Cardiac fibroblast (primary cell): ENCODE results near the gene KIF19.

Experiments
- DNase-seq, 2 donors: peaks; one replicate each; pipeline versions ENCODE4 v3.0.0 to v3.0.0-alpha.2; 2010; ENCODE audit warnings: low read depth in 2 of 2
- H3K4me3 ChIP-seq, 2 donors: replicated peaks in 1 of 2; 1 replicate in 1 of 2; 2 replicates in 1 of 2; pipeline ENCODE4 v1.5.1; 2011; ENCODE audit warnings: low read depth in 2 of 2, low read length in 2 of 2, mild to moderate bottlenecking in 2 of 2, moderate library complexity in 1 of 2
- TF ChIP-seq, protein P1 (sequence below): IDR thresholded peaks from one replicate; pipeline ENCODE4 v1.5.1; 2011; ENCODE audit warnings: low read depth, mild to moderate bottlenecking, low read length, inconsistent platforms

The KIF19 gene

DNA sequence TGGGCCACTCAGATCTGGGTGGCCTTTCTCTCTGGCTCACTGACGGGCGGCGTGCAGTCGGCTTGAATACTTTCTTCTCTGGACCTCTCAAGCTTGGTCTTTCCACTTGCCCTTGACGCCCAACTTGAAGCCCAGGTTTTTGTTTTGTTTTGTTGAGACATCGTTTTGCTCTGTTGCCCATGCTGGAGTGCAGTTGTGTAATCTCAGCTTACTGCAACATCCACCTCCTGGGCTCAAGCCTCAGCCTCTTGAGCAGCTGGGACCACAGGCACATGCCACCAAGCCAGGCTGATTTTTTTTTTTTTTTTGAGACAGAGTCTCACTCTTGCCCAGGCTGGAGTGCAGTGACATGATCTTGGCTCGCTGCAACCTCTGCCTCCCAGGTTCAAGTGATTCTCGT, 22.7 kb upstream of the KIF19 start:
- TF ChIP-seq, protein P1, sequence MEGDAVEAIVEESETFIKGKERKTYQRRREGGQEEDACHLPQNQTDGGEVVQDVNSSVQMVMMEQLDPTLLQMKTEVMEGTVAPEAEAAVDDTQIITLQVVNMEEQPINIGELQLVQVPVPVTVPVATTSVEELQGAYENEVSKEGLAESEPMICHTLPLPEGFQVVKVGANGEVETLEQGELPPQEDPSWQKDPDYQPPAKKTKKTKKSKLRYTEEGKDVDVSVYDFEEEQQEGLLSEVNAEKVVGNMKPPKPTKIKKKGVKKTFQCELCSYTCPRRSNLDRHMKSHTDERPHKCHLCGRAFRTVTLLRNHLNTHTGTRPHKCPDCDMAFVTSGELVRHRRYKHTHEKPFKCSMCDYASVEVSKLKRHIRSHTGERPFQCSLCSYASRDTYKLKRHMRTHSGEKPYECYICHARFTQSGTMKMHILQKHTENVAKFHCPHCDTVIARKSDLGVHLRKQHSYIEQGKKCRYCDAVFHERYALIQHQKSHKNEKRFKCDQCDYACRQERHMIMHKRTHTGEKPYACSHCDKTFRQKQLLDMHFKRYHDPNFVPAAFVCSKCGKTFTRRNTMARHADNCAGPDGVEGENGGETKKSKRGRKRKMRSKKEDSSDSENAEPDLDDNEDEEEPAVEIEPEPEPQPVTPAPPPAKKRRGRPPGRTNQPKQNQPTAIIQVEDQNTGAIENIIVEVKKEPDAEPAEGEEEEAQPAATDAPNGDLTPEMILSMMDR: no peak
- DNase-seq: no peak
- H3K4me3 ChIP-seq: no peak overlapping the region

DNA sequence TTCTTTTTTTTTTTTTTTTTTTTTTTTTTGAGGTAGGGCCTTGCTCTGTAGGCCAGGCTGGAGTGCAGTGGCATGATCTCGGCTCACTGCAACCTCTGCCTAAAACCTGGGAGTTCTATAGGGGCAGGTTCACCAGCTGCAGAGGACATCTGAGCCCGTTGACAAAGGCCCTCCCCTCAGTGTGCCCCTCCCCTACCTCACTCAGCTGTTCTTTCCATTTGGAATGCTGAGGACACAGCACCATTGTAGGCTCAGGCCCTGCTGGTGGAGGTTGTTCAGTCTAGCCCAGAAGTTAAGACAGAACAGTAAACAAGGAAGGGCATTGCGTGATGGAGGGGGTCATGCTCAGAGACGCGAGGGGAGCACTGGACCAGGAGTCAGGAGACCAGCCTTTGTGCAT, 21.8 kb upstream of the KIF19 start:
- TF ChIP-seq, protein P1: no peak
- H3K4me3 ChIP-seq: no peak overlapping the region
- no peak for DNase-seq

DNA sequence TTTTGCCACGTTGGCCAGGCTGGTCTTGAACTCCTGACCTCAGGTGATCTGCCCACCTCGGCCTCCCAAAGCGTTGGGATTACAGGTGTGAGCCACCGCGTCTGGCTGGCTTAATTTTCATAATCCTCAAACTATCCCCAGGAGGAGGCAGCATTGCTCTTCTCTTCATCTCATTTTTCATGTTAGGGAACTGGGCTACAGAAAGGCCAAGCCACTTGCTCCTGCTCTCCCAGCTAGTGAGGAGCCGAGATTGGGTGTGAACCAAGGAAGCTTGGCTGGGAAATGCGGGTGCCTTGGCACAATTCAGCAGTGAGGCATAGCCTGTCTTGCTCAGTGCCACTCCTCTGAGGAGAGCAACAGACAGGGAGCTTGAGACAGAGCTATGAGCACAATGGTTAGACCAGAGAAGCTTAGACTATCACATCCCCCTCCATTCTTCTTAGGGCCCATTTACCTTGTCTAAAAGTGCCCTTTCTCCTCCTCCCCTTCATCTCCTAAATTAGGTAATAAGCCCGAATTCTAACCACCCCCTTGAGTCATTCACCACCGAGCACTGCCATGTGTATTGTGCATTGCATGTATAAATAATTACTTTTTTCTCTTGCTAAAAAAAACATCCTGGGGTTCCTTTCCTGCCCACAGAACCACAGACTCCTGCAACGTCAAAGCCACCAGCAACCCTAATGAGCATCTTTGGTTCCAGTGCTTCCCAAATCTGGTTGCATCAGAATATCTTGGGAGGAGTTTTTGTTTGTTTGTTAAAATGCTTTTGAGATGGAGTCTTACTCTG, 20.0 kb upstream of the KIF19 start:
- H3K4me3 ChIP-seq: no peak overlapping the region
- TF ChIP-seq, protein P1: no peak
- no peak for DNase-seq

DNA sequence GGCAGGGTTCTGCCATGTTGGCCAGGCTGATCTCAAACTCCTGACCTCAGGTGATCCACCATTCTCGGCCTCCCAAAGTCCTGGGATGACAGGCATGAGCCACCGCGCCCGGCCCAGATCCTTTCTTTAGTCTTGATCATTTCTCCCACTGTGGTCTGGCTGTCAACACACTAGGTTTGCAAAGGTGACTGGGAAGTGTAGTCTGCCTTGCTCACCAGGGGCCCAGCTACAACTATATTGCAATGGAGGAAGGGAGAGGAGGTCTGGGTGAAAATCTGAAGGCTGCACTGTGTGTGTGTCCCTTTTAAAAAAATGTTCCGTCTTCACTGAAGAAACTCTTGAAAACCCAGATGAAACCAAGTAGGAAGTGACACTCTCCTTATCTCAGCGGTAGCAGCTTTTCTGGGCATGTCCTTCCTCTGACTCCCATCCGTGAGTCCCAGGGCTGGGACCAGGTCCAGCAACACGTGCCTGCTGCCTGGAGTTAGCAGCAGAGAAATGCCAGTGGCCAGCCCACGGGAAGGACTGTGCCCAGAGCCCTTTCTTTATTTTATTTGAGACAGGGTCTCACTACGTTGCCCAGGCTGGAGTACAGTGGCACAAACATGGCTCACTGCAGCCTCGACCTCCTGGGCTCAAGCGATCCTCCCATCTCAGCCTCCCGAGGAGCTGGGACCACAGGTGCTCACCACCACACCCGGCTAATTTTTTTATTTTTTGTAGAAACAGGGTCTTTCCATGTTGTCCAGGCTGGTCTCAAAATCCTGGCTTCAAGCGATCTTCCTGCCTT, 17.8 kb upstream of the KIF19 start:
- DNase-seq: peak in 1 of 2 donors; percentile 61
- no peak overlapping the region for H3K4me3 ChIP-seq
- TF ChIP-seq, protein P1: no peak

DNA sequence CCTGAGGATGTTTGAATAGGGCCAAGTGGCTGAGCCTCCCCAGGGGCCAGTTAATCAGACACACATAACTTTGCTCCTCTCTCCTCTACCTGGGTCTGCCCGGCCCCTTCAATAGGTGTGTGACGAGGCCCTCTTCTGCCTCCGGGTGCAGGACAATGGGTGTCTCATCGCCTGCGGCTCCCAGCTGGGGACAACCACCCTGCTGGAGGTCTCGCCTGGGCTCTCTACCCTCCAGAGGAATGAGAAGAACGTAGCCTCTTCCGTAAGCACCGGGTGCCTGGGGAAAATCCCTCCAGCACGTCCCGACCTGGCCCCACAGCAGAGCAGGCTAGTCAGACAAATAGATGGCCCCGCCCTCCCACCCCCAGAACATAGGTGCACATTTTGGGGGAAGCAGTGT, 16.1 kb upstream of the KIF19 start:
- no peak overlapping the region for H3K4me3 ChIP-seq
- TF ChIP-seq, protein P1: no peak
- DNase-seq: no peak

DNA sequence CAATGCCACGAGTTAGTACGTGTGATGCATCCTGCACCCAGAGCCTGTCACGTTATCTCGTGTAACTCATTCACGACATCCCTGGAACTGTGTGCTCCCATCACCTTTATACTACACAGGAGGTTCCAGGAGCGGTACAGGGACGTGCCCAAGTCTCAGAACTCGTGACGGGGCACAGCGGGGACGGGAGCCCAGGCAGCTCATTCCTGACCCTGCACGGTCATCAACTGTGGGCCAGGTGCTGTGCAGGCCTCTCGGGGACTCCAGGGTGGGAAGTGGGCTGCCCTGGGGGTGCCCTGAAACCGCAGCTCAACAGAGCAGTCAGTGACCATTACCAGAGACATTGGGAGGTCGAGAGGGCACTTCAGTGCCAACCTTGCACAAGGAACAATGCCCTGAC, 11.1 kb upstream of the KIF19 start:
- no peak for DNase-seq
- H3K4me3 ChIP-seq: no peak overlapping the region
- TF ChIP-seq, protein P1: no peak
